HepG2 (cell line): ENCODE results near the gene NHLH2.

ENCODE experiments used
- ADNP ChIP-seq: sonication (generic); formaldehyde crosslinking; IDR thresholded peaks from 2 replicates; pipeline ENCODE4 v1.4.0; 2020; ENCODE audit warnings: missing genetic modification reagents
- GABPA ChIP-seq, 2 experiments: IDR thresholded peaks; 2 replicates each; pipeline ENCODE4 v1.6.1; 2011 to 2016; ENCODE audit warnings: low read depth in 2 of 2, low read length in 1 of 2, missing biosample characterization in 1 of 2, missing genetic modification characterization in 1 of 2
- HCFC1 ChIP-seq: fragments of 150-350 bp; IDR thresholded peaks from 2 replicates; pipeline ENCODE4 v1.6.1; 2014; ENCODE audit warnings: low read depth, low read length
- ZFP37 ChIP-seq: sonication (generic); formaldehyde crosslinking; IDR thresholded peaks from 2 replicates; pipeline ENCODE4 v1.4.0; 2020; ENCODE audit warnings: missing genetic modification reagents, borderline replicate concordance
- ZNF24 ChIP-seq: fragments of 450-650 bp; IDR thresholded peaks from 2 replicates; pipeline ENCODE4 v1.6.1; 2017; ENCODE audit warnings: antibody characterized with exemption, mild to moderate bottlenecking
- ZNF343 ChIP-seq: sonication (generic); formaldehyde crosslinking; IDR thresholded peaks from 2 replicates; pipeline ENCODE4 v1.4.0; 2020; ENCODE audit warnings: mild to moderate bottlenecking, missing genetic modification reagents
- TF ChIP-seq, protein P1 (sequence below): sonication (generic); formaldehyde crosslinking; IDR thresholded peaks from 2 replicates; pipeline ENCODE4 v1.5.0; 2020; ENCODE audit warnings: mild to moderate bottlenecking, missing genetic modification reagents, moderate library complexity
- TF ChIP-seq, protein P2 (sequence below): sonication (generic); formaldehyde crosslinking; IDR thresholded peaks from 2 replicates; pipeline ENCODE4 v1.4.0; 2020; ENCODE audit warnings: low read depth, mild to moderate bottlenecking, missing genetic modification reagents
- TF ChIP-seq, protein P3 (sequence below): sonication (generic); formaldehyde crosslinking; conservative IDR thresholded peaks from 2 replicates; pipeline ENCODE4 v1.4.0; 2020; ENCODE audit warnings: mild to moderate bottlenecking, missing genetic modification reagents, moderate library complexity

DNA sequence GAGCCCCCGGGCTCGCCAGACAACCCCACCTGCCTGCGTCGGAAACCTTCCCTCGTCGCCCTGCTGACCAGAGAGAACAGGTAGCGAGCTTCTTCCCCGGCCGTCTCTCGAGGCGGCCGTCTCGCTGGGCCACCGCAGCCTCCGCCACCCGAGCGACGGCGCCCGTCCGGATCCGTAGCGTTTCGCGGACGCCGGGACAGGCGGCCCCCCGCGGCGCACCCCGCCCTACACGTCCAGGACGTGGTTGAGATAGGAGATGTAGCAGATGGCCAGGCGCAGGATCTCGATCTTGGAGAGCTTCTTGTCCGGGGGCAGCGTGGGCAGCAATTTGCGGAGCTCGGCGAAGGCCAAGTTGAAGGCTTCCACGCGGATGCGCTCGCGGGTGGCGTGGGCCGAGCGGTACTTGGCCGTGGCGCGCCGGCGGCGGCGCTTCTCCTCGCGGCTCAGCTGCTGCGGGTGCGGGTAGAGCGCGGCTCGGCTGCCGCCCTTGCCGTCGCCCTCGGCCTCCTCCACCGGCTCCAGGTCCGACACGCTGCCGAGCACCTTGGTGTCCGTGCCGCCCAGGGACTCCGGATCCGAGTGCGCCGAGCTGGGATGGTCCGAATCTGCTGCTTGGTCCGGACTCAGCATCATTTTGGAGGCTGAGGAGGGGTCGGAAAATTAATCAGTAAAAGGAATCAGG, 3.0 kb downstream of the NHLH2 start:
- TF ChIP-seq ADNP (CRISPR knock-in tag) (no peak), HCFC1 (no peak), ZFP37 (CRISPR knock-in tag) (no peak), GABPA (IDR thresholded peaks at IDR 0.05; ENCODE audit: low read depth, low read length) (no peak), GABPA (CRISPR knock-in tag; IDR thresholded peaks at IDR 0.05; ENCODE audit: low read depth) (no peak), ZNF343 (CRISPR knock-in tag) (no peak), ZNF24 (no peak)
- TF ChIP-seq, protein P1, sequence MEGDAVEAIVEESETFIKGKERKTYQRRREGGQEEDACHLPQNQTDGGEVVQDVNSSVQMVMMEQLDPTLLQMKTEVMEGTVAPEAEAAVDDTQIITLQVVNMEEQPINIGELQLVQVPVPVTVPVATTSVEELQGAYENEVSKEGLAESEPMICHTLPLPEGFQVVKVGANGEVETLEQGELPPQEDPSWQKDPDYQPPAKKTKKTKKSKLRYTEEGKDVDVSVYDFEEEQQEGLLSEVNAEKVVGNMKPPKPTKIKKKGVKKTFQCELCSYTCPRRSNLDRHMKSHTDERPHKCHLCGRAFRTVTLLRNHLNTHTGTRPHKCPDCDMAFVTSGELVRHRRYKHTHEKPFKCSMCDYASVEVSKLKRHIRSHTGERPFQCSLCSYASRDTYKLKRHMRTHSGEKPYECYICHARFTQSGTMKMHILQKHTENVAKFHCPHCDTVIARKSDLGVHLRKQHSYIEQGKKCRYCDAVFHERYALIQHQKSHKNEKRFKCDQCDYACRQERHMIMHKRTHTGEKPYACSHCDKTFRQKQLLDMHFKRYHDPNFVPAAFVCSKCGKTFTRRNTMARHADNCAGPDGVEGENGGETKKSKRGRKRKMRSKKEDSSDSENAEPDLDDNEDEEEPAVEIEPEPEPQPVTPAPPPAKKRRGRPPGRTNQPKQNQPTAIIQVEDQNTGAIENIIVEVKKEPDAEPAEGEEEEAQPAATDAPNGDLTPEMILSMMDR (CRISPR knock-in tag): no peak
- TF ChIP-seq, protein P2, sequence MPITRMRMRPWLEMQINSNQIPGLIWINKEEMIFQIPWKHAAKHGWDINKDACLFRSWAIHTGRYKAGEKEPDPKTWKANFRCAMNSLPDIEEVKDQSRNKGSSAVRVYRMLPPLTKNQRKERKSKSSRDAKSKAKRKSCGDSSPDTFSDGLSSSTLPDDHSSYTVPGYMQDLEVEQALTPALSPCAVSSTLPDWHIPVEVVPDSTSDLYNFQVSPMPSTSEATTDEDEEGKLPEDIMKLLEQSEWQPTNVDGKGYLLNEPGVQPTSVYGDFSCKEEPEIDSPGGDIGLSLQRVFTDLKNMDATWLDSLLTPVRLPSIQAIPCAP (CRISPR knock-in tag): no peak
- TF ChIP-seq, protein P3, sequence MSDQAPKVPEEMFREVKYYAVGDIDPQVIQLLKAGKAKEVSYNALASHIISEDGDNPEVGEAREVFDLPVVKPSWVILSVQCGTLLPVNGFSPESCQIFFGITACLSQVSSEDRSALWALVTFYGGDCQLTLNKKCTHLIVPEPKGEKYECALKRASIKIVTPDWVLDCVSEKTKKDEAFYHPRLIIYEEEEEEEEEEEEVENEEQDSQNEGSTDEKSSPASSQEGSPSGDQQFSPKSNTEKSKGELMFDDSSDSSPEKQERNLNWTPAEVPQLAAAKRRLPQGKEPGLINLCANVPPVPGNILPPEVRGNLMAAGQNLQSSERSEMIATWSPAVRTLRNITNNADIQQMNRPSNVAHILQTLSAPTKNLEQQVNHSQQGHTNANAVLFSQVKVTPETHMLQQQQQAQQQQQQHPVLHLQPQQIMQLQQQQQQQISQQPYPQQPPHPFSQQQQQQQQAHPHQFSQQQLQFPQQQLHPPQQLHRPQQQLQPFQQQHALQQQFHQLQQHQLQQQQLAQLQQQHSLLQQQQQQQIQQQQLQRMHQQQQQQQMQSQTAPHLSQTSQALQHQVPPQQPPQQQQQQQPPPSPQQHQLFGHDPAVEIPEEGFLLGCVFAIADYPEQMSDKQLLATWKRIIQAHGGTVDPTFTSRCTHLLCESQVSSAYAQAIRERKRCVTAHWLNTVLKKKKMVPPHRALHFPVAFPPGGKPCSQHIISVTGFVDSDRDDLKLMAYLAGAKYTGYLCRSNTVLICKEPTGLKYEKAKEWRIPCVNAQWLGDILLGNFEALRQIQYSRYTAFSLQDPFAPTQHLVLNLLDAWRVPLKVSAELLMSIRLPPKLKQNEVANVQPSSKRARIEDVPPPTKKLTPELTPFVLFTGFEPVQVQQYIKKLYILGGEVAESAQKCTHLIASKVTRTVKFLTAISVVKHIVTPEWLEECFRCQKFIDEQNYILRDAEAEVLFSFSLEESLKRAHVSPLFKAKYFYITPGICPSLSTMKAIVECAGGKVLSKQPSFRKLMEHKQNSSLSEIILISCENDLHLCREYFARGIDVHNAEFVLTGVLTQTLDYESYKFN (CRISPR knock-in tag): no peak
